Fibroblast of the conjunctiva (primary cell): ENCODE results near the gene CRHR2.

Experiments
- DNase-seq: peaks from one replicate; pipeline ENCODE4 v3.0.0-alpha.2; 2010; ENCODE audit warnings: low read depth

Gene CRHR2

DNA sequence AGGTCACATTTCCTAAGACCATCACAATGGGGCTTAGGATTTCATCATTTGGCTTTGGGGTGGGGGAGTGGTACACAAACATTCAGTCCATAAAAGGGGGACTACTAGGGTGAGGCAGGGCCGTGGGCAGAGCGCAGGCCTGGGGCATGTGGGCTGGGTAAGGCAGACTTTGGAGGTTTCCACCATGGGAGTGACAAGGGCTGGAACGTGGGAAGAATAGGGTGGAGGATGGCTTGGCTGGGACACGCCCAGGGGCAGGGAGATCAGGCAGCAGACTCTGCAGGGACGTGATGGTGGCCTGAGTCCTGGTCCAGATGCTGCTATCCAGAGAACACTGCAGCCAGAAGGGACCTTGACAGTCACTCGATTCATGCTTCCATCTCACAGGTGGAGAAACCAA, 24.7 kb upstream of the CRHR2 start:
- DNase-seq, result no peak

DNA sequence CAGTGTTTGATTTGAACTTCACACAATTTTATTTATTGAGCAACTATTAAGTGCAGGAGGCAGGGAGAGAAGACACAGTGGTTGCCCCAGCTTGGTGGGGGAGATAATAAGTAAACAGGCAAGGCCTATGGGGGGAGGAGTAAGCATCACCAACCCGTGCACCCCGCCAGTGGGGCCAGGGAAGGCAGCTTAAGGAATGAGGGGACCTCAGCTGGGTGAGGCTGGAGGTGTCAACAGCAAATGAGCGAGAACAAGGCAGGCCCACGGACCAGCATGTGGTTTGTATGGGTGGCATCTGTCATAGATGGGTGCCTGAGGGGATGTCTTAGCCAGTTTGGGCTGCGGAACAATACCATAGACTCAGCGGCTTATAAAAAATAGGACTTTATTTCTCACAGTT, 24.1 kb upstream of the CRHR2 start:
- no peak for DNase-seq

DNA sequence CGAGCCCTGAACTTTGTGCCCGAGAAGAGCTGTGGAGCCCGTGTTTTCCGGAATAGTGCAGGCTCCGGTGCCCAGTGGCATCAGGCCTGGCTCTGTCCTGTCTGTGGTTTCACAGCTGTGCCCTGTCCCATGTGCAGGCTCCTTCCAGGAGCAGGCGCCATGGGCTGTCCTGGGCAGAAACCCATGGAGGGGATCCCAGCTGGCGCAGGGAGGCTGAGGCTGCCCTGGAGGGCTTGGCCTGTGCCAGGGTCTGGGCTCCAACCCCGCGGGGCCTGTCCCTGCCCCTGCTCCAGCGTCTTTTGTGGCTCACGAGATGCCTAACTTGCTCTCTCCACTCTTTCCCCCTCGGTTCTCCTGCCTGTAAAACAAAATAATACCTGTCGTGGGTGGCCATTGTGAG, 23.3 kb upstream of the CRHR2 start:
- DNase-seq, result no peak

DNA sequence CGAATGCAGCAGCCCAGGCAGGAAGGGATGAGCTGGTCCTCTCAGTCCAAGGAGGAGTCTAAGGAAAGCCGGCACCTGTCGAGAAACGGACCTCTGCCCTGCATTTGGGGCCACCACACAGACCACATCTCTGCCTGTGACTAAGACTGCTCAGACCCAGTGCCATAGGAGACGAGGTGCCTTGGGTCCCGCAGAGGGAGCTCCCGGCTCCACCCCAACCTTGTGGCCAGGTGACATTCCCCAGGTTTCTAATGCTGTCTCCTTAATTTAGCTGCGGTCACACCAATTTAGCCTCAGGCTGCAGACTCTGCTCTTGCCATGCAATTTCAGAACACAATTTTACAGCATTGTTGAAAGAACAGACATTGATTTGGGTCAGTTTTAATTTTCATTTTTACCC, 22.8 kb upstream of the CRHR2 start:
- no peak for DNase-seq

DNA sequence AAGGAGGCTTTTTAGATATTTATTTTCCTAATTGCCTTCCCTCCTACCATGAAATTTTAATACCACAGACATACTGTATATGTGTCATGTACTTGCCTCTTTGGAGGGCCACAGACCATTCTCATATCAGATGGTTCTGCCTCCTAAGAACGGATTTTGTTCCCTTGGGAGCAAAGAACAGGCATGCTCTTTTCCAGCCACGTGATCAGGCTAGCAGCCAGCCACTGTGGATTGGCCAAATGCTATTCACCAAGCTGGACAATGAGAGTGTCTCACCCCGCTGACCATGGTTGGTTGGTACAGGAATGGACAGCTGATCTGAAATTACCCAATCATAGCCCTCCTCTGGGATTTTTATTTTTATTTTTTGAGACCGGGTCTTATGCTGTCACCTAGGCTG, 21.5 kb upstream of the CRHR2 start:
- DNase-seq, result no peak

DNA sequence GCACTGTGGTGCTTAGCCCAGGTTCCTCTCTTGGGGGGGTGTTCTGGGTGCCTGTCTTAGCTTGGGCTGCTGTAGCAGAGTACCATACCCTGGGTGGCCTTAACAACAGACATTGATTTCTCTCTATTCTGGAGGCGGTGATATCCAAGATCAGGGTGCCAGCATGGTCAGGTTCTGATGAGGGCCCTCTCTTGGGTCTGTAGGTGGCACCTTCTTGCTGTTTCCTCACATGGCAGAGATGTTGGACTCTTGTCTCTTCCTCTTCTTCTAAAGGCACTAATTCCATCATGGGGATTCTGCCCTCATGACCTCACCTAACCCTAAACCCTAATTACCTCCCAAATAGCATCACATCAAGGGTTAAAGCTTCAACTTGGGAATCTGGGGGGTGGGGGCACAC, 19.9 kb upstream of the CRHR2 start:
- DNase-seq, result no peak

DNA sequence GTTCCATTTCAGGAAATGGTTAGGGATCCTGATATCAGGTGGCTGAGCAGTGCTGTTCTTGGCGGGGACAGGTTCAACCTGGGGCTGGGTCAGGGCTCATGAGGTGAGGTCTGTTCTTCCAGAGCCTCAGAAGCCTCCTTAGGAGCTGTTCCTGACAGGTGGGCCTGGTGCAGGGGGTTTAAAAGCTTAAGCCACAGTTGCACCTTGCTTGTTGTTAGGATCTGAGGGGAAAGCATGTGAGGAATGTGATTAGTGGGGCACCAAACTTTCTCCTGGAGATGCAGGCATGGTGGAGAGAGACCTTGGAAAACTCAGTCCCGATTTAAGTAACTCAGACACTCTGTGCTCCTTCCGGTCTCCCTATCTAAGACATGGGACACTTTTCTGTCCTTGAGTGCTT, 18.7 kb upstream of the CRHR2 start:
- no peak for DNase-seq

DNA sequence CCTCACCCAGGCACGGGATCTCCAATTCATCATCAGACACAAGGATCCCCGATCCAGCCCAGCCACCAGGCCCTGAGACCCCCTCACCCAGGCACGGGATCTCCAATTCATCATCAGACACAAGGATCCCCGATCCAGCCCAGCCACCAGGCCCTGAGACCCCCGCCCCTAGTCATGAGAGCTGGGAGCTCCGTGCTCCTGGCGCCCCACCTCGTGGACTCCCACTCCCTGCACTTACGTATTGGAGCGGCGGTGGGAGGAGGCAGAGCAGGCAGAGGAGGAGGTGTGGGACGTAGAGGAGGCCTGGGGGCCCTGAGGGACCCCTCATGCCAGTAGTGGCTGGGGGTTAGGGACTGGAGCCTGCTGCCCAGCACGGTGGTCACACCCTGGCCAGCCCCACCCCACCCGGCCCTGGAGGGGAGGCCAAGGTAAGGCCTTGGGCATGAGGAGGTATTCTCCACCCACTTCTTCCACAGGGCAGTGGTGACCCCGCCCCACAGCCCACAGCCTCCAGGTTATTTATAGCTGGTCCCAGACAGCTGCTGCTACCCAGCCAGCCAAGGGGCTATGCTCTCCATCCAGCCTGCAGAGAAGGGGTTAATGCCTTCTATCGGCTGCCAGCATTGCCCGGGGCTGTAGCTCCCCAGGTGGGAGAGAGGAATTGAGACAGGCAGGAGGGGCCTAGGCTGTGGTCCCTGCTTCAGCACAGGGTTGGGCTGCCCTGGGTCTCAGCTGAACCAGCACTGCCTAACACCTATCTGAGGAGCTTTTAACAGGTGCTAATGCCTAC, 17.6 kb upstream of the CRHR2 start:
- DNase-seq, result no peak

DNA sequence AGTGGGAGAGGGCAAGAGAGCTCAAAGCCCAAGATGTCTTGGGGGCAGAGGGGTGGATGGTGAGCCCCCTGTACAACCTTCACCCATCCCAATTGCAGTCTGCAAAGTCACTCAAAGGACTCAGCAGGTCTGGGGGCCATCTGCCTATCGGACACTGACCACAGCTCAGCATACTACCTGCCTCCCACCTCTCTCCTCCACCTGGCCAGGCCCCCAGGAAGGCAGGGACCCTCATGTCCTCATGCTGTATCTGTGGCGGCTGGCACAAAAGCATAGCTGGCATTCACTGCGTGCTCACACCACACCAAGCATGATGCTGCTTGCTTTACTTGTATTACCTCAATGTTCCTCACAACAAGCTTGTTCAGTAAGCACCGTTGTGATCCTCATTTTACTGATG, 16.2 kb upstream of the CRHR2 start:
- no peak for DNase-seq

DNA sequence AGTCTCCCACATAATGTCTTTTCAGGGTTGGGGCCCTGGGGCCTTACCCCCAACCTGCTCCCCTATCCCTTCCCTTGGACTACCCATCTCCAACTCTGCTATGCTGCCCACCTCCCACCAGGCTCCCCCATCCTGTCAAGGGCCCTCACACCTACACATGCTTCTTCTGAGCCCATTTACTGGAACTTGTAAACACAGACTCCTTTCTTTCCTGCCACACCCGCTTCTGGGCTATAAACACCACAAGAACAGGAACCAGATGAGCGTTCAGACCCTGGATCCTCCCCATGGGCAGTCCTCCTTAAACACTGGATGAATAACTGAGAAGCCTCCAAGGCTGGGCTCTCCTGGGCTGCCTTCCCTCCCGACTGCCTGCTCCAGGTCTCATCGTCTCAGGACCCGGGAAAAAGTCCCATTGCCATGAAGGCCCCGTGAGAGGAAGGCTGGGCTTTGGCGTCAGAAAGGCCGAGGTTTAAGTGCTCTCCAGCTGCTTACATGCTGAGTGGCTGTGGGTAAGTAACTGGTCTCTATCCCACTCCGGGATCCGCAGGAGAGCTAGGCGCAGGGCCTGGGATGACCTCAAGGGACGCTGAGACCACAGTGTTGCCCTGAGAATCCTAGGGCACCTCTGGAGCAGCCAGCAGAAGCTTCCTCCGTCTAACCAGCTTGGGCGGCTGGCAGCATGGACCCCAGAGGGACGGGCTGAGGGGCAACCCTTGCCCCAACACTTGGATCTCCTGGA, 15.6 kb upstream of the CRHR2 start:
- DNase-seq, result no peak

DNA sequence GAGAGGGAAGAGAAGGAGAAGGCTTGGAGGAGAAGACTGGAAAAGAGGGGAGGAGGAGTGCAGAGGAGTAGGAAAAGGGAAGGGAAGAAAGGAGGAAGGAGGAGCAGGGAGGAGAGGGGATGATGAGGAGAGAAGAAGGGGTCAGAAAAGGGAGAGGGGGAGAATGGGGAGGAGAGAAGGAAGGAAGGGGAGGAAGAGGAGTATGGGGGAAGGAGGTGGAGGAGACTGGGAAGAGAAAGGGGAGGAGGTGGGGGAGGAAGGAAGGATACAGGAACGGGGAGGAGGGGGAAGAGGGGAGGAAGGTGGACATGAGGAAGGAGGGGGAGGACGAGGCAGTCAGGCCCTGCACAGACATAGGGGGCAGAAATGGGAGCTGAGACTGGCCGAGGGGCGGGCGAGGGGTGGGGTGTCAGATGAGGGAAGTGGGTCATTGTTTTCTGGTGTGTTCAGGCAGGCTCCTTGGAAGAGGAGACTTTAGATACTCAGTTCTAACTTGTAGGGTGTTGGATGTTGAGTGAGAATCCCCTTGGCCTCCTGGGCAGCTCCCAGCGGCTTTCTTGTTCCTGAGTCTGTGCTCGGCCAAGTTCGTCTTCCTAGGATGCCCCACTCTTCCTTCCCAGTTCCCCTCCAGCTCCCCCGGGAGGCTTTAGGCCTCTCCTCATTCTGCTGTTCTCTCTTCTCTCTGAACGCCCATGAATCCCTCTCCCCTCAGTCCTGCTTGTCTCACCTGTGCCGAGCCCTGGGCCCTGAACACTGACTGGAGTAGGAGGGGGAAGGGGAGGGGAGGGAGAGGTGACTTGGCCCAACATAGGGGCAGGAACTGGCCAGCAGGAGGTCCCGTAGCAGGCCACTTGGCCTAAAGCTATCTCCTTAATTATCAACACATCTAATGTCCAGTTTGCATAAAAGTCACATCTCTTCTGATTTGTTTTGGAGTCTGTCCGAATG, 12.8 kb upstream of the CRHR2 start:
- no peak for DNase-seq

DNA sequence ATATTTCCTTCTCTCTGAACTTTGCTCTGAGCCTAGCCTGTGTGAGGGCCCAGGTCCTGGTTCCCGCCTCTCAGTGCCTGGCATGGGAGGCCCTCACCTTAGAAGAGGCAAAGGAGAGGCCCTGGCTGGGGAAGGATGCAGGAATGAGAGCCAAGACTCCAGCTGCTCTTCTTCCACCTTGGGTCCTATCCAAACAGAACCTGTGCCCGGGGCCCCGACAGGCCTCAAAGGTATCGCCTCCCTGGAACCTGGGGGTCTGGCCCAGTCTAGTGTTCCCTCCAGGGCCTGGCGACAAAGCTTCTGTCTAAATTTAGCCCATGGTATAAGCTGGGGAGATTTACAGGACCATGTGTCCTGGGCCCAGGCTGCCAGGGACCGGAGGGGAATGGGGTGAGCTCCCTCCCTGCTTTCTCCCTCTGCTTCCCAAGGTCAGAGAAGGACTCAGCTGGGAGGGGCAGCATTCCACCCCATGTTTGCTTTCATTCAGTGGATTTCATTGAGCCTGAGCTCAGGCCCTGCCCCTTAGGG, 12.0 kb upstream of the CRHR2 start:
- no peak for DNase-seq

DNA sequence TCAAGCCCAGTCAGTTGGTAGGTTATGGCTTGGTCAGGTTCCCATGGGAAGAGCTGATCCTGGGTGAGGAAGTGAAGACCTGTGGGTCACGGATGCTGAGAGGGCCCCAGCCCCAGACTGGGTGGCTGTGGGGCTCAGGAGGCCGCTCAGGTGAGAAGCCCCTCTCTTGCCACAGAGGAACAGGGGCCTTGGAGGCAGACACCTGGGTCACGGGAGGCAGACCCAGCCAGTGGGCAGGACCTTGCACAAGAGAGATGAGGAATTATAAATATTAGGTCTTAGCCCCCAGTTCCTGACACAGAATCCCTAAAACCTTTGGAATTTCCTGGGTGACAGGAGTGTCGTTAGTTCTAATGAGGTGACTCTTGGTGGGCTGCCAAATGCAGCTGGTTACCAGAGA, 10.6 kb upstream of the CRHR2 start:
- no peak for DNase-seq

DNA sequence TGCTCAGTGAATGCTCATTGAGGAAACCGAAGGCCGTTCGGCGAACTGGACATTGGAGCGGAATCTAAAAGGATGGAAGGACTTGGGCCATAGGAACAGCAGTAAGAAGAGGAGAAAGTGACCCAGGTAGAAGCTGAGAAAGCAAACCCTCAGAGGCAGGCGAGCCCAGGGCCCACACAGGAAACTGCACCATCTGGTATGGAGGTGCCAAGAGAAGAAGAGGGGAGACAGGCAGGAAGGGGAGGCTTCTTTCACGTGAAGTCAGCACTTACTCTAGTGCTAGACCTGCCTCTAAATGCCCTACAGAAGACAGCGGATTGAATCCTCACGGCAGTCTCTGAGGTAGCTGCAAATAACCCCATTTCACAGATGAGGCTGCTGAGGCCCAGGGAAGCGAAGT, 10.2 kb upstream of the CRHR2 start:
- no peak for DNase-seq

DNA sequence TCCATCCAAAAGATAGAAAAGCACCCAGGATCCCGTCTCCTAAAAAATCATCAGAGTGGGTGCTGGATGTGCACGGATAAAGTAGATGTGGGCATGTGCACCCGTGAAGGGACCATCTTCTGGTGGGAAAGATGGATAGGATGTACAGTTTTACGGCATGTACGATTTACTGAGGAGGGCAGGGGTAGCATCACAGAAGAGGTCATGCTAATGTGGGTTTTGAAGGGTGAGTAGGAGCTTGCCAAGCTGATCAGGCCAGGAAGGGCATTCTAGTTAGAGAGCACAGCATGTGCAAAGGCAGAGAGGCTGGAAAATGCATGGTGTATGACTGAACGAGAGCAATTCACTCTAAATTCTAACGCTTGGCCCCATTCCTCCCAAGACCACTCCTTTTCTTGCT, 7.8 kb upstream of the CRHR2 start:
- no peak for DNase-seq

DNA sequence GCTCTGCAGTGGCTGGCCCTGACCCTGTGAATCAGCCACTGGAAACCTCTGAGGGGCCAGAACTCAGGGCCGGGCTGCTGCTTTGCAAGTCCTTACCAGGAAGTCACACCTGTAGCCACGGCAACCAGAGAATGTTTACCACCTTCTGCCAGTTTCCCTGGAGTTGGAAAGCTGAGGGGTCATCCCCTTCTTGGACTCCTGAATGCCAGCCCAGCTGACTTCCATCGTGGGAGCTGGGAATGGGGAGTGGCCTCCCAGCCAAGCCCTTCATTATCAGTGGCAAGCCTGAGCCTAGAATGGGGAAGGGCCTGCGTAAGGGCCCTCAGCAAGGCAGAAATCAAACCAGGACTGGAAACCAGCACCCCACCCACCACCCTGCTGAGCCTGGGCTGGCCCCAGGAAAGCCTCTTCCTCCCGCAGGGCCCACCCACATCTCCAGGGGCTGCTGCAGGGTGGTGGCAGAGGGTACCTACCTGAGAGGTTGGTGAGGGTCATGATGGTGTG, 6.5 kb upstream of the CRHR2 start:
- DNase-seq, result no peak

DNA sequence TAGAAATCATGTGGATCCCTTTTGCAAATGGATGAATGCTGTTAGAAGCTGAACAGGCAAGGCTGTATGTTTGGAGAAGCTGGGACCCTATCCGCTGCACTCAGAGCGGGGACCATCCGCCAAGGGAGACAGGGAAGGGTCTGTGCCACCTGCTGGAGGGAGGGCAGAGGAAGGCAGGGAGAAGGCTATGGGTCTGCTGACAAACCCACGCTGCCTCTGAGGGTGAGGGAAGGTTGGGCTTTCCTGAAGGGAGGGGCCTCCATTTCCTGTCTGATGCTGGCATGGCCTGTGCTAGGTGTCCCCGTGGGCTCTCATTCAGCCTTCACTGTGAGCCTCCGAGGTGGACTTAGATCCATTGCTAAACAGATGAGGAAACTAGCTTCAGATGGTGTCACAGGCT, 5.3 kb upstream of the CRHR2 start:
- DNase-seq, result no peak

DNA sequence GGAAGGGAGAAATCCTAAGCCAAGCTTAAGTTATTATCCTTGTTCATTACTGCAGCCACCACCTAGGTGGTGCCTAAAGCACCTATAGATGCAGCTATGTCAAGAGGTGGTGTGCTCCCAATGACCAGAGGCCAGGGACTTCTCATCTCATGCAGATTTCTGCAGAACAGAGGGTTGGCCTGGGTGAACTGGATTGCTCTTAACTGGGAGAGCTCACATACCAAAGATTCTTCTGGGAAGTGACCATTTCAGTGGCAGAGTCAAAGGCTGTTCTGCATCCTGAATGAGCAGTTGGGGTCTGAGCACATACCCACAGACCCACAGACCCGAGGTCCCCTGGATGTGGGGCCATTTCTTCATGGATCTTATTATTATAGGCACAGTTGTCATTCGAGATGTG, 2.1 kb upstream of the CRHR2 start:
- DNase-seq, result no peak

DNA sequence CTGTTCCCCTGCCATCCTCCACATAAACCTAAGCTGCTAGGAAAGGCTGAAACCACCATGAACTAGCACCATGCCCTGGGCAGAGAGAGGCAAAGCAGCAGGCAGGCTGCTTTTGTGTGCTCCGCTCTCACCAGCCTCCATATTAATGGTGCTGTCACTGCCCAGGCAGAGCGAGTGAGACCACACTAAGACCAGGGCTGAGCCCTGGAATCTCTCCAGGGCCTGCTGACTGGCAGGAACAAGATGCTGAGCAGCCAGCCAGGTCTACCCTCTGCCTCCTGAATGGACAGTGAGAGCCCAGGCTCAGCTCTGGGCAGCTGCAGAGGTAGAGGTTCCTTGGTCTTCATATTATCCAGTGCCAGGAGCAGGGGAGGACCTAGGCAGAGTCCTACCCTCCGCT, 1.6 kb upstream of the CRHR2 start:
- DNase-seq, result no peak

DNA sequence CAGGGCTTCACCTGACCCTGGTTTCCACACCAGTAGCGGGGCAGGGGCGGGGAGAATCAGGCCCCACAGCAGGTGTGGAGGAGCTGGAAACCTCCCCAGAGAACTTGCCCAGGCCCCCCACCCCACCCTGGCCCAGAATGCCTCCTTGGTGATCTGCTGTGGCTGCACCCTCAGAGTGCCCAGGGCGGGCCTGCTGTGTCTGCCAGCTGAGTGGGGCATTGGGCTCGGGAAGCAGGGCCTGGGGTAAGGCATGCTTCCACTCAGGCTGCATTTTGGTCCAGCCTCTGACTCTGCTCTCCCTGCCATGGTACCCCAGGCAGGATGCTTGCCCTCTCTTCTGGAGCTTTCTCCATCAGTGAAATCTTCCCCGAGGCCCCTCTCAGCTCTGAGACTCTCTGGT, 1.1 kb upstream of the CRHR2 start:
- no peak for DNase-seq

DNA sequence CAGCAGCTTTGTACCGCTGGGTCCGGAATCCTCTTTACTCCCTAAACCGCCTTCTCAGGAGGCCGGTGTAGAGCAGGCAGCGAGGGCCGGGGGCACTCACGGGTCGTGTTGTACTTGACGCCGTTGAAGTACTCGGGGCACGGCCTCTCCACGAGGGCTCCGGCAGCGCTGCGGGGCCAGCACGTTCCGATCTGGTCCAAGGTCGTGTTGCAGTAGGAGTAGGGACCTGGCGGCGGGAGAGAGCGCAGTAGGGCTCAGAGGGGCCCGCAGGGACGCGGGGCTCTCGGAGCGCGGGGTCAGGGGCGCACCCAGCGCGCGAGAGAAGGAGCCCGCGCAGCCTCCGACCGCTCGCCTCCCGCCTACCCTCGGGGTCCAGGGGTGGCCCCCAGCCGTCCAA, 443 bp downstream of the CRHR2 start:
- no peak for DNase-seq

DNA sequence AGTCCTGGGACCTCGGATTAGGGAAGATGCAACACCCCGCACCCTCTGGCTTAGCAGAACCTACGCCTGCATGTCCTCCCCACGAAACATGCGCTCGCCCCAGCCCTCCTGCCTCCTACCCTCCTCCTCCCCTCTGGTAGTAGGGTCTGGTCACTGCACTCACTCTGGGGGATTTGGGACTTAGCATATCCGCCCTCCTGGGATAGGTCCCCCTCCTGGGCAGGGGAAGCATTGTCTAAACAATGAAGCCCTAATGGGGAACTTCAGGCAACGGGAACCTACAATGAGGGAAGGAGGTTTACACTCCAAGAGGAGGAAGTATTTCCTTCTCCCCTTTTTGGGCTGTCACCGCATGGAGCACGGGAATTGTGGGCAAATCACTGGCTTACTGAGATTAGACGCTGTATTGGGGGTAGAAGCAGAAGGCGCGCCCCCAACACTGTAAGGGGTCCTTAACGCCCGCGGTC, 892 bp downstream of the CRHR2 start:
- no peak for DNase-seq
